Trophoblast cell (in vitro differentiated cells and primary cell): Measurements from ENCODE around the gene ADTRP.
A peak's percentile ranks its signal among the peaks of the same experiment; 100 is the strongest.
"Not testable (repeated sequence)": the region's sequence is repeated elsewhere in the genome, so short reads cannot be mapped to it uniquely, and the experiment has no call there.

Experiments
- DNase-seq, 2 donors: peaks; one replicate each; pipeline ENCODE4 v3.0.0-alpha.2; 2016
- H2AFZ ChIP-seq: 2 replicates; pipeline ENCODE4 v1.6.1; 2013; ENCODE audit warnings: low read length, moderate library complexity, mild to moderate bottlenecking; ENCODE audit not compliant: insufficient read depth, poor library complexity
- H2AK5ac ChIP-seq: 2 replicates; pipeline ENCODE4 v1.6.1; 2013; ENCODE audit warnings: mild to moderate bottlenecking, low read length
- H2BK120ac ChIP-seq: 2 replicates; pipeline ENCODE4 v1.6.1; 2013; ENCODE audit warnings: low read length, mild to moderate bottlenecking, moderate library complexity; ENCODE audit not compliant: insufficient read depth, poor library complexity
- H2BK12ac ChIP-seq: 2 replicates; pipeline ENCODE4 v1.6.1; 2013; ENCODE audit warnings: mild to moderate bottlenecking, low read length, moderate library complexity
- H2BK5ac ChIP-seq: 2 replicates; pipeline ENCODE4 v1.6.1; 2013; ENCODE audit warnings: low read length, low read depth, moderate library complexity, mild to moderate bottlenecking; ENCODE audit not compliant: poor library complexity
- H3K14ac ChIP-seq: 2 replicates; pipeline ENCODE4 v1.6.1; 2013; ENCODE audit warnings: mild to moderate bottlenecking, low read length
- H3K18ac ChIP-seq: 2 replicates; pipeline ENCODE4 v1.6.1; 2013; ENCODE audit warnings: mild to moderate bottlenecking, low read length
- H3K23ac ChIP-seq: 2 replicates; pipeline ENCODE4 v1.6.1; 2013; ENCODE audit warnings: low read length
- H3K27ac ChIP-seq: 2 replicates; pipeline ENCODE4 v1.5.1; 2013; ENCODE audit warnings: low read depth, mild to moderate bottlenecking, inconsistent platforms, low read length, moderate library complexity
- H3K27me3 ChIP-seq: 2 replicates; pipeline ENCODE4 v1.6.1; 2013; ENCODE audit warnings: inconsistent platforms, mild to moderate bottlenecking, low read length, moderate library complexity; ENCODE audit not compliant: insufficient read depth
- H3K36me3 ChIP-seq, 2 experiments: 1 replicate in 1 of 2; 2 replicates in 1 of 2; pipeline ENCODE4 v1.6.1; 2013; ENCODE audit warnings: low read length in 2 of 2, mild to moderate bottlenecking in 2 of 2, moderate library complexity in 1 of 2; ENCODE audit not compliant: insufficient read depth in 2 of 2, control insufficient read depth in 1 of 2
- H3K4ac ChIP-seq: 2 replicates; pipeline ENCODE4 v1.6.1; 2013; ENCODE audit warnings: low read depth, mild to moderate bottlenecking, low read length, moderate library complexity
- H3K4me1 ChIP-seq, 2 experiments: 1 replicate in 1 of 2; 2 replicates in 1 of 2; pipeline ENCODE4 v1.6.1; 2013; ENCODE audit warnings: low read length in 2 of 2, mild to moderate bottlenecking in 2 of 2, moderate library complexity in 1 of 2; ENCODE audit not compliant: insufficient read depth in 2 of 2, control insufficient read depth in 1 of 2
- H3K4me2 ChIP-seq: 2 replicates; pipeline ENCODE4 v1.6.1; 2013; ENCODE audit warnings: inconsistent platforms, mild to moderate bottlenecking, low read length, moderate library complexity
- H3K4me3 ChIP-seq: 2 replicates; pipeline ENCODE4 v1.5.1; 2013; ENCODE audit warnings: mild to moderate bottlenecking, low read depth, low read length, inconsistent platforms
- H3K79me1 ChIP-seq: one replicate; pipeline ENCODE4 v1.6.1; 2013; ENCODE audit warnings: low read length
- H3K79me2 ChIP-seq: 2 replicates; pipeline ENCODE4 v1.6.1; 2013; ENCODE audit warnings: low read length, mild to moderate bottlenecking; ENCODE audit not compliant: control insufficient read depth, insufficient read depth, poor library complexity
- H3K9ac ChIP-seq: 2 replicates; pipeline ENCODE4 v1.6.1; 2013; ENCODE audit warnings: mild to moderate bottlenecking, low read length
- H3K9me3 ChIP-seq: 2 replicates; pipeline ENCODE4 v1.6.1; 2013; ENCODE audit warnings: low read depth, mild to moderate bottlenecking, control low read depth, inconsistent platforms, low read length; ENCODE audit not compliant: insufficient read depth
- H4K12ac ChIP-seq: 2 replicates; pipeline ENCODE4 v1.6.1; 2013; ENCODE audit warnings: low read depth, mild to moderate bottlenecking, low read length, moderate library complexity
- H4K8ac ChIP-seq: 2 replicates; pipeline ENCODE4 v1.6.1; 2013; ENCODE audit warnings: low read depth, mild to moderate bottlenecking, low read length, moderate library complexity
- H4K91ac ChIP-seq: one replicate; pipeline ENCODE4 v1.6.1; 2013; ENCODE audit warnings: low read depth, mild to moderate bottlenecking, low read length, moderate library complexity
- WGBS: extraction: QIAGEN DNeasy Blood & Tissue Kit; methylation state at CpG from one replicate; pipeline ENCODE4 v1.1.7; 2013; ENCODE audit warnings: missing lambda C conversion rate; ENCODE audit not compliant: insufficient read length, insufficient coverage; ENCODE audit errors: extremely low coverage; 5-methylcytosine and 5-hydroxymethylcytosine counted together

Gene ADTRP

DNA sequence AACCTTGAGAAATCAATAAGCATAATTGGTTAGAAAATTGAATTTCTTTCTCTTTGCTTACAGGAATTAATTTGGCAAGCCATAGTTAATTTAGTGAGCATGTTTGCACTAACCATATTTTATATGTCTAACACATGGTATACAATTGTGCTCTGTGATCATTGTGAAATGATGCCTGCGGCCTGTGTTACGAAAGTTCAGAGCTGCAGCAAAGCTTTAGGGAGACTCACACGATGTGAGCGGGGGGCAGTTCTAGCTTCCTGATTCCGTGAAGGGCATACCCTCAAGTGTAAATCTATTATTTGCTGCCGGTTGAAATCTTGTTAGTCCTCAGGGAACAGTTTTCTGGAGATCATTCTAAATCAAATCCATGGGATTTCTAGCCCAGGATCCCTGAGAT is 25.5 kb upstream of the ADTRP start:
- Histone ChIP-seq H3K9ac (no peak overlapping the region), H4K8ac (no peak overlapping the region), H3K4me2 (no peak overlapping the region), H3K36me3 (no peaks in the 10 kb centered on the region), H2BK12ac (no peak overlapping the region), H3K27ac (no peak overlapping the region), H2BK5ac (no peak overlapping the region), H3K23ac (no peak overlapping the region), H3K4ac (no peak overlapping the region), H3K18ac (no peak overlapping the region), H3K14ac (no peak overlapping the region), H4K12ac (no peak overlapping the region), H2BK120ac (no peak overlapping the region), H2AFZ (no peak overlapping the region), H4K91ac (no peak overlapping the region), H3K9me3 (no peaks in the 10 kb centered on the region), H3K4me1 (peaks cover 0 to 7% of the 10 kb centered on the region in 2 experiments), H3K27me3 (no peaks in the 10 kb centered on the region), H3K79me1 (no peaks in the 10 kb centered on the region), H3K79me2 (no peaks in the 10 kb centered on the region), H3K4me3 (no peak overlapping the region), H2AK5ac (no peak overlapping the region)
- WGBS: no CpG with 5 or more reads among the region's 6 CpGs
- DNase-seq: peak in 1 of 2 donors; percentile 23

DNA sequence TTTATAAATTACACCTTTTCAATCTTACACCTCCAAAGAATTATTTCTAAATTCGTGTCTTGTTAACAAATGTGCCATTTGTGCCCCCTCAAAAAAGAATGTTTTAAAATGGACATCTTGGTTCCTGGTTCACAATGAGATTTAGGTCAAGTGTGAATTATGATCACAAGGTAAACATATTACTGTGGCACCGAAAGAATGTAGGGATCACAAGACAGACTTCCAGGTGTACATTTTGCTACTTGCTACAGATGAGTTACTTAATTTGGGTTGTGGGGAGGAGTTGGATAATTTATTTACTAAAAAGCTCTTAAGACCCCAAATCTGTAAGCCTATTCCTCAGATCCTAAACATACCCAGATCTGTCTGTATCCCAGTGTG is 25.0 kb upstream of the ADTRP start:
- Histone ChIP-seq H3K4me1 (peaks cover 1 to 7% of the 10 kb centered on the region in 2 experiments), H3K9me3 (no peaks in the 10 kb centered on the region), H2AFZ (no peak overlapping the region), H3K27me3 (no peaks in the 10 kb centered on the region), H3K79me1 (no peaks in the 10 kb centered on the region), H4K12ac (no peak overlapping the region), H3K27ac (no peak overlapping the region), H3K79me2 (no peaks in the 10 kb centered on the region), H3K14ac (no peak overlapping the region), H2BK12ac (no peak overlapping the region), H2BK5ac (no peak overlapping the region), H2AK5ac (no peak overlapping the region), H3K4me2 (no peak overlapping the region), H3K9ac (no peak overlapping the region), H3K23ac (no peak overlapping the region), H3K4me3 (no peak overlapping the region), H3K4ac (no peak overlapping the region), H3K36me3 (no peaks in the 10 kb centered on the region), H4K91ac (no peak overlapping the region), H4K8ac (no peak overlapping the region), H2BK120ac (no peak overlapping the region), H3K18ac (no peak overlapping the region)
- WGBS: no CpG with 5 or more reads among the region's 2 CpGs
- no peak for DNase-seq

DNA sequence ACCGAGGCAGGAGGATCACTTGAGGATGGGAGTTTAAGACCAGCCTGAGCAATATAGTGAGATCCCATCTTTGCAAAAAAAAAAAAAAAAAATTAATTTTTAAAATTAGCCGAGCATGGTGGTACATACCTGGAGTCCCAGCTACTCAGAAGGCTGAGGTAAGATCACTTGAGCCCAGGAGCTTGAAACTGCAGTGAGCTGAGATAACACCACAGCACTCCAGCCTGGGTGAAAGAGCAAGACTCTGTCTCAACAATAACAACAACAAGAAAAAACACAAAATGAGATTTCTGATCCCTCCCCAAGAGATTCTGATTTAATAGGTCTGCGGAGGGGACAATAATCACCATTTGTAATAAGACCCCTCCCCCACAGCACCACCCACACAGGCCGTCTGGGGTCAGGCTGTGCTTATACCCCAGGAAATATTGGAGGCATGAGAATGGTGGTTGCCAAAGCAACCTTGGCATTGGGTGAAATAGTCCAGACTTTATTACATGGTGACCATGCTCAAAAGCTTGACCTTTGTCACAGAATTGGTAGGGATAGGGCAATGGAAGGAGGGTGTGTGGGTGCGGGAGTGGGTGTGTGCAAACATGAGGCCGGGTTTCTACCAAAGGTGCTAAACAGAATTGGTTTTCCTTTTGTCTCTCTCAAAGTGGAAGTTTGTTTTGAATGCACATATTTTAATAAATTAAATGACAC is 24.4 kb upstream of the ADTRP start:
- Histone ChIP-seq H3K27me3 (no peaks in the 10 kb centered on the region), H4K8ac (no peak overlapping the region), H3K23ac (no peak overlapping the region), H2BK12ac (no peak overlapping the region), H3K79me1 (no peaks in the 10 kb centered on the region), H3K18ac (no peak overlapping the region), H2AK5ac (no peak overlapping the region), H3K4ac (no peak overlapping the region), H3K36me3 (no peaks in the 10 kb centered on the region), H3K27ac (no peak overlapping the region), H3K4me2 (no peak overlapping the region), H3K79me2 (no peaks in the 10 kb centered on the region), H2BK120ac (no peak overlapping the region), H3K9me3 (no peaks in the 10 kb centered on the region), H4K91ac (no peak overlapping the region), H2AFZ (no peak overlapping the region), H3K4me1 (peaks cover 2 to 7% of the 10 kb centered on the region in 2 experiments), H3K9ac (no peak overlapping the region), H3K14ac (no peak overlapping the region), H2BK5ac (no peak overlapping the region), H4K12ac (no peak overlapping the region), H3K4me3 (no peak overlapping the region)
- DNase-seq: no peak
- no CpG with 5 or more reads among the region's 6 CpGs for WGBS

DNA sequence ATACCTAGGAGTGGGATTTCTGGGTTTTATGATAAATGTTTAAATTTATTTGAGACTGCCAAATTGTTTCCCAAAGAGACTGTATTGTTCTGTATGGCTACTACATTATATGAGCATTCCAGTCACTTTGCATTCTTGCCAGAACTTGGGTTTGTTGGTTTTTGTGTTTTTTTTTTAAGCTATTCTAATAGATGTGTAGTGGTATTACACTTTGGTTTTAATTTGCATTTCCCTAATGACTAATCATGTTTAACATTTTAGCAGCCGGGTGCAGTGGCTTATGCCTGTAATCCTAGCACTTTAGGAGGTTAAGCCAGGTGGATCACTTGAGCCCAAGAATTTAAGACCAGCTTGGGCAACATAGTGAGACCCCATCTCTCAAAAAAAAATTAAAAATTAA is 21.9 kb upstream of the ADTRP start:
- not testable (repeated sequence) for H2BK12ac ChIP-seq, H3K79me1 ChIP-seq, H4K8ac ChIP-seq, H2BK120ac ChIP-seq, H3K9ac ChIP-seq, H2BK5ac ChIP-seq, H3K4me2 ChIP-seq, H3K27me3 ChIP-seq, H3K4me3 ChIP-seq, H3K23ac ChIP-seq, DNase-seq, H3K18ac ChIP-seq, H3K4me1 ChIP-seq, H3K14ac ChIP-seq, H3K36me3 ChIP-seq, H4K12ac ChIP-seq, H3K9me3 ChIP-seq, H2AFZ ChIP-seq, H2AK5ac ChIP-seq, H3K27ac ChIP-seq, H4K91ac ChIP-seq, H3K4ac ChIP-seq, H3K79me2 ChIP-seq
- no CpG with 5 or more reads among the region's 1 CpG for WGBS
